CD14-positive monocyte (primary cell): ENCODE results near the gene PARP14. TPM values are rescaled to one million over a fixed set of nuclear protein-coding genes. Genes with fewer than 3 reads are reported as not detected.

Experiments used
- DNase-seq, 3 donors: peaks; one replicate each; pipeline ENCODE4 v3.0.0-alpha.2; 2011 to 2022
- H2AFZ ChIP-seq: 2 replicates; pipeline ENCODE4 v1.6.0; 2012; ENCODE audit warnings: mild to moderate bottlenecking, low read depth, low read length, inconsistent platforms; ENCODE audit not compliant: insufficient read depth, poor library complexity, severe bottlenecking
- H3K27ac ChIP-seq, 2 donors: 1 replicate in 1 of 2; 2 replicates in 1 of 2; pipeline ENCODE4 v1.5.1; 2012 to 2013; ENCODE audit warnings: low read length in 2 of 2, control low read depth in 1 of 2, inconsistent platforms in 1 of 2, low read depth in 1 of 2, mild to moderate bottlenecking in 1 of 2
- H3K27me3 ChIP-seq, 2 donors: one replicate each; pipeline versions ENCODE4 v1.6.0 to v1.6.1; 2011 to 2013; ENCODE audit warnings: low read length in 2 of 2; ENCODE audit not compliant: control insufficient read depth in 2 of 2, insufficient read depth in 2 of 2
- H3K36me3 ChIP-seq, 2 donors: replicated peaks in 1 of 2; 1 replicate in 1 of 2; 2 replicates in 1 of 2; pipeline versions ENCODE4 v1.5.1 to v1.6.1; 2012 to 2013; ENCODE audit warnings: low read length in 2 of 2, control low read depth in 1 of 2, inconsistent platforms in 1 of 2, mild to moderate bottlenecking in 1 of 2; ENCODE audit not compliant: insufficient read depth in 2 of 2, control insufficient read depth in 1 of 2
- H3K4me1 ChIP-seq, 2 donors: 1 replicate in 1 of 2; 2 replicates in 1 of 2; pipeline versions ENCODE4 v1.5.1 to v1.6.1; 2012 to 2013; ENCODE audit warnings: low read length in 2 of 2, control low read depth in 1 of 2, inconsistent platforms in 1 of 2, mild to moderate bottlenecking in 1 of 2, moderate library complexity in 1 of 2; ENCODE audit not compliant: insufficient read depth in 2 of 2, control insufficient read depth in 1 of 2
- H3K4me2 ChIP-seq: replicated peaks from 2 replicates; pipeline ENCODE3; 2012; ENCODE audit warnings: low read length, moderate library complexity, mild to moderate bottlenecking; ENCODE audit not compliant: poor library complexity, severe bottlenecking; ENCODE audit errors: extremely low read depth
- H3K4me3 ChIP-seq, 3 experiments: fragments of 200-600 bp in 1 of 3; sonication (generic) in 1 of 3; replicated peaks in 1 of 3; 1 replicate in 2 of 3; 2 replicates in 1 of 3; pipeline ENCODE4 v1.5.1; 2011 to 2013; ENCODE audit warnings: low read length in 3 of 3, mild to moderate bottlenecking in 3 of 3, control low read depth in 2 of 3, low read depth in 2 of 3, inconsistent platforms in 1 of 3, moderate library complexity in 1 of 3
- H3K79me2 ChIP-seq: 2 replicates; pipeline ENCODE4 v1.6.0; 2012; ENCODE audit warnings: mild to moderate bottlenecking, control low read depth, inconsistent platforms, low read length, moderate library complexity; ENCODE audit not compliant: insufficient read depth
- H3K9ac ChIP-seq: 2 replicates; pipeline ENCODE4 v1.6.0; 2017; ENCODE audit warnings: low read length, mild to moderate bottlenecking; ENCODE audit not compliant: insufficient read depth, poor library complexity, severe bottlenecking
- H3K9me3 ChIP-seq, 2 donors: replicated peaks in 1 of 2; 1 replicate in 1 of 2; 2 replicates in 1 of 2; pipeline versions ENCODE4 v1.5.1 to v1.6.1; 2012 to 2013; ENCODE audit warnings: low read length in 2 of 2, control low read depth in 1 of 2; ENCODE audit not compliant: control insufficient read depth in 1 of 2, insufficient read depth in 1 of 2
- H4K20me1 ChIP-seq: 2 replicates; pipeline ENCODE4 v1.6.0; 2012; ENCODE audit warnings: mild to moderate bottlenecking, low read length, control low read depth, moderate library complexity; ENCODE audit not compliant: insufficient read depth
- H3K27ac Mint-ChIP-seq, 7 donors: one replicate each; pipeline ENCODE4 v1.8.0; 2020; ENCODE audit warnings: mild to moderate bottlenecking in 7 of 7, mixed read lengths in 7 of 7, moderate library complexity in 6 of 7, inconsistent platforms in 2 of 7
- H3K27me3 Mint-ChIP-seq, 3 donors: one replicate each; pipeline ENCODE4 v1.8.0; 2021 to 2022; ENCODE audit warnings: low read depth in 3 of 3, mild to moderate bottlenecking in 3 of 3, mixed read lengths in 3 of 3, moderate library complexity in 3 of 3, inconsistent platforms in 1 of 3
- H3K36me3 Mint-ChIP-seq, 2 donors: one replicate each; pipeline ENCODE4 v1.8.0; 2020; ENCODE audit warnings: mixed read lengths in 2 of 2, inconsistent platforms in 1 of 2, mild to moderate bottlenecking in 1 of 2
- H3K4me1 Mint-ChIP-seq: one replicate; pipeline ENCODE4 v1.8.0; 2020; ENCODE audit warnings: mild to moderate bottlenecking, mixed read lengths
- H3K4me3 Mint-ChIP-seq, 2 donors: one replicate each; pipeline ENCODE4 v1.8.0; 2020; ENCODE audit warnings: mild to moderate bottlenecking in 2 of 2, mixed read lengths in 2 of 2, moderate library complexity in 1 of 2
- H3K9me3 Mint-ChIP-seq, 7 donors: one replicate each; pipeline ENCODE4 v1.8.0; 2020 to 2022; ENCODE audit warnings: mixed read lengths in 7 of 7, mild to moderate bottlenecking in 6 of 7, moderate library complexity in 6 of 7, inconsistent platforms in 2 of 7
- CTCF ChIP-seq: fragments of 200-600 bp; IDR thresholded peaks from one replicate; pipeline ENCODE4 v1.8.0; 2022; ENCODE audit warnings: antibody characterized with exemption, mild to moderate bottlenecking
- WGBS: methylation state at CpG from one replicate; pipeline ENCODE4 v1.1.5; 2013; ENCODE audit warnings: missing lambda C conversion rate; ENCODE audit not compliant: insufficient coverage; 5-methylcytosine and 5-hydroxymethylcytosine counted together
- intact Hi-C, 2 donors: fragments of 100-400 bp; cut with micrococcal nuclease; formaldehyde crosslinking; loops; one replicate each; pipeline versions ENCODE4 v1.15.0 to v1.15.1; 2023
- polyA plus RNA-seq, 3 donors: library from polyadenylated mRNA; depleted of rRNA in 1 of 3; unstranded in 2 of 3; stranded (reverse) in 1 of 3; fragments of 300-500 nt in 2 of 3; fragments of >200 nt in 1 of 3; fragmentation: Illumina TruSeq in 2 of 3; gene quantifications; 1 replicate in 2 of 3; 2 replicates in 1 of 3; pipeline ENCODE4 v1.2.3, GENCODE V29; 2012 to 2021

PARP14 gene
- polyA plus RNA-seq, 3 donors = 22.1 to 68.8 (median 26.9) TPM

DNA sequence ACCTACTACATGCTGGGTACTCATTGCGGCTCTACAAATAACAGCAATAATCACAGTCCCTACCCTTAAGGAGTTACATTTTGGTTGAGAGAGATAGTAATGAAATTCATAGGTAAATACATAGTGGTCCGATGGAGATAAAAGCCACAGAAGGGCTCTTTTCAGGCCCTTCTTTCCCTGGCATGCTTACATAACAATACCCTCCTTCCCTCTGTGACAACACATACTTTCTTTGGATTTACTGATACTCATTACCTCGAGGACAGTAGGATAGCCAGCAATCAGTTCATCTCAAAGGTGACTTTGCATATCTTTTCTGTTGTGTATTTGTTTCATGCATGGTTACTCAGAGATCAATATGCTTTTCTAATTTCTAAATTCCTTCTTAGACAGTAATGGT lies 58.5 kb downstream of the PARP14 start:
- H3K36me3 ChIP-seq = peaks cover 40 to 48% of the 10 kb centered on the region in 2 donors
- peaks cover 0 to 3% of the 10 kb centered on the region in 2 donors for H3K9me3 ChIP-seq
- no peak overlapping the region for H2AFZ ChIP-seq
- H3K4me3 ChIP-seq = no peak overlapping the region
- Mint-ChIP-seq H3K9me3 (peaks cover 0 to 11% (median 2%) of the 10 kb centered on the region in 7 donors), H3K36me3 (peaks cover 52 to 58% of the 10 kb centered on the region in 2 donors), H3K4me3 (no peak overlapping the region), H3K4me1 (no peaks in the 10 kb centered on the region), H3K27ac (no peak overlapping the region), H3K27me3 (peaks cover 0 to 1% (median 0%) of the 10 kb centered on the region in 3 donors)
- H3K4me2 ChIP-seq = no peak overlapping the region
- WGBS = no CpG with 5 or more reads among the region's 3 CpGs
- H3K9ac ChIP-seq = no peak overlapping the region
- no peaks in the 10 kb centered on the region for H3K79me2 ChIP-seq
- intact Hi-C loops = no loop called here
- no peak overlapping the region for H3K27ac ChIP-seq
- no peaks in the 10 kb centered on the region for H4K20me1 ChIP-seq
- no peak for TF ChIP-seq CTCF
- DNase-seq = no peak
- H3K4me1 ChIP-seq = no peaks in the 10 kb centered on the region
- H3K27me3 ChIP-seq = no peaks in the 10 kb centered on the region

- Histone ChIP-seq H3K79me2 (no peaks in the 10 kb centered on the region), H3K36me3 (peaks cover 41 to 66% of the 10 kb centered on the region in 2 donors), H3K27me3 (no peaks in the 10 kb centered on the region), H3K4me3 (no peak overlapping the region), H3K27ac (no peak overlapping the region), H3K9ac (no peak overlapping the region), H3K4me1 (no peaks in the 10 kb centered on the region), H3K9me3 (peaks cover 0 to 3% of the 10 kb centered on the region in 2 donors), H3K4me2 (no peak overlapping the region), H4K20me1 (no peaks in the 10 kb centered on the region), H2AFZ (no peak overlapping the region)
- intact Hi-C loops = no loop called here
- peaks cover 0 to 10% (median 3%) of the 10 kb centered on the region in 7 donors for H3K9me3 Mint-ChIP-seq
- H3K27ac Mint-ChIP-seq = no peak overlapping the region
- H3K36me3 Mint-ChIP-seq = peaks cover 57 to 67% of the 10 kb centered on the region in 2 donors
- DNase-seq = no peak
- H3K27me3 Mint-ChIP-seq = peaks cover 0 to 1% (median 0%) of the 10 kb centered on the region in 3 donors
- no peaks in the 10 kb centered on the region for H3K4me1 Mint-ChIP-seq
- H3K4me3 Mint-ChIP-seq = no peak overlapping the region
- no peak for TF ChIP-seq CTCF
Measured at GRCh38 chr3:122742234-122742633, 61.6 kb downstream of the PARP14 start.
